Mucosa of rectum (tissue), 2 donors: ENCODE results near the gene KCNH2.

Experiments
- H3K27ac ChIP-seq, 2 donors: one replicate each; pipeline ENCODE4 v1.7.0; 2013; ENCODE audit warnings: inconsistent platforms in 2 of 2, low read depth in 2 of 2, low read length in 2 of 2
- H3K27me3 ChIP-seq, 2 donors: one replicate each; pipeline ENCODE4 v1.7.0; 2013; ENCODE audit warnings: low read length in 2 of 2; ENCODE audit not compliant: control insufficient read depth in 2 of 2, insufficient read depth in 2 of 2
- H3K36me3 ChIP-seq, 2 donors: one replicate each; pipeline ENCODE4 v1.7.0; 2013; ENCODE audit warnings: low read length in 2 of 2; ENCODE audit not compliant: control insufficient read depth in 2 of 2, insufficient read depth in 2 of 2
- H3K4me1 ChIP-seq, 2 donors: one replicate each; pipeline ENCODE4 v1.7.0; 2013; ENCODE audit warnings: low read length in 2 of 2, mild to moderate bottlenecking in 1 of 2; ENCODE audit not compliant: control insufficient read depth in 2 of 2, insufficient read depth in 2 of 2
- H3K4me3 ChIP-seq, 2 donors: one replicate each; pipeline ENCODE4 v1.7.0; 2013; ENCODE audit warnings: low read length in 2 of 2
- H3K9ac ChIP-seq, 2 donors: one replicate each; pipeline ENCODE4 v1.7.0; 2013; ENCODE audit warnings: low read length in 2 of 2, low read depth in 1 of 2, mild to moderate bottlenecking in 1 of 2
- H3K9me3 ChIP-seq, 2 donors: one replicate each; pipeline ENCODE4 v1.7.0; 2013; ENCODE audit warnings: low read length in 2 of 2; ENCODE audit not compliant: control insufficient read depth in 2 of 2
- donor health status: healthy.
- donor health status: Normal muscosa, but diverticular disease.

The KCNH2 gene

GRCh38 chr7:151006590-151007300 is 28.6 kb upstream of the KCNH2 start:
- Histone ChIP-seq H3K4me3 (no peak overlapping the region), H3K36me3 (no peaks in the 10 kb centered on the region), H3K27me3 (no peaks in the 10 kb centered on the region), H3K4me1 (peaks cover 5 to 9% of the 10 kb centered on the region in 2 donors), H3K27ac (no peak overlapping the region), H3K9ac (no peak overlapping the region), H3K9me3 (no peaks in the 10 kb centered on the region)

GRCh38 chr7:151005566-151005965 is 27.4 kb upstream of the KCNH2 start:
- no peak overlapping the region for H3K27ac ChIP-seq
- no peaks in the 10 kb centered on the region for H3K36me3 ChIP-seq
- no peaks in the 10 kb centered on the region for H3K9me3 ChIP-seq
- no peak overlapping the region for H3K9ac ChIP-seq
- H3K4me1 ChIP-seq, result peaks cover 3 to 6% of the 10 kb centered on the region in 2 donors
- no peaks in the 10 kb centered on the region for H3K27me3 ChIP-seq
- no peak overlapping the region for H3K4me3 ChIP-seq

GRCh38 chr7:151003572-151003971 is 25.5 kb upstream of the KCNH2 start:
- no peak overlapping the region for H3K4me3 ChIP-seq
- H3K27me3 ChIP-seq, result no peaks in the 10 kb centered on the region
- H3K9me3 ChIP-seq, result no peaks in the 10 kb centered on the region
- H3K27ac ChIP-seq, result no peak overlapping the region
- H3K9ac ChIP-seq, result no peak overlapping the region
- H3K4me1 ChIP-seq, result peaks cover 3 to 4% of the 10 kb centered on the region in 2 donors
- no peaks in the 10 kb centered on the region for H3K36me3 ChIP-seq

DNA sequence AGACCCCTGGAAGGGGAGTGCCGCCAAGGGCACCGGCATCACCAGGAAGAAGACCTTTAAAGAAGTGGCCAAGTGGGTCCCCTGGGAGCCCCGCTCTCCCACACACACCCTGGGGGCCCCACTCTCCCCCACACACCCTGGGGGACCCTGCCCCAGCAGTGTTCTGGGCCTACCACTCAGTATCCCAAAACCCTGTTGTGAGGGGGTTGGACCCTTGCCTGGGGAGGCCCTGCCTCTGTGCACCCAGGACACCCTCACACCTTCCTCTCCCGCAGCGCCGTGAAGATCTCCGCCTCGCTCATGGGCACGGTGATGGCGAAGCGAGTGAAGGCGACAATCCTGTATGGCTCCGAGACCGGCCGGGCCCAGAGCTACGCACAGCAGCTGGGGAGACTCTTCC is 23.4 kb upstream of the KCNH2 start:
- H3K9ac ChIP-seq, result no peak overlapping the region
- H3K4me1 ChIP-seq, result peaks cover 0 to 3% of the 10 kb centered on the region in 2 donors
- no peaks in the 10 kb centered on the region for H3K9me3 ChIP-seq
- H3K27ac ChIP-seq, result no peak overlapping the region
- H3K4me3 ChIP-seq, result no peak overlapping the region
- H3K36me3 ChIP-seq, result no peaks in the 10 kb centered on the region
- H3K27me3 ChIP-seq, result no peaks in the 10 kb centered on the region

DNA sequence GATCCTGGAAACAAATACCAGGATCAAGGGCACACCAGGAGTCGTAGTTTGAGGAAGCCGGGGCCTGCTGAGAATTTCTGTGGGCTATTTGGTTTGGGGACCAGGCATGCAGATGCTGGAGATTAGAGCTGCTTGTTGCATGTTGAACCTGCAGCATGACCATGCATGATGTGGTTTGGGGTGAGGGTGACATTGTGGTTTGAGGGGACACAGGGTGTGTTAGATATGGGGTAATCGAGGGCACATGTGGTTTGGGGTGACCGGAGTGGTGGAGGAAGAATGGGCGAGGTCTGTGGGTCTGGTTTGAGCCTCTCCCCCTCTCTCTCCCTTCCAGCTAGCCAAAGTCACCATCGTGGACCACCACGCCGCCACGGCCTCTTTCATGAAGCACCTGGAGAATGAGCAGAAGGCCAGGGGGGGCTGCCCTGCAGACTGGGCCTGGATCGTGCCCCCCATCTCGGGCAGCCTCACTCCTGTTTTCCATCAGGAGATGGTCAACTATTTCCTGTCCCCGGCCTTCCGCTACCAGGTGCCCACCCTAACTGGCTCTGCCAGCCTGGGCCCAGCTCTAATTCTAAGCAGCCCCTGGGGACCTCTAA is 22.9 kb upstream of the KCNH2 start:
- H3K27ac ChIP-seq, result no peak overlapping the region
- peaks cover 0 to 3% of the 10 kb centered on the region in 2 donors for H3K4me1 ChIP-seq
- H3K36me3 ChIP-seq, result no peaks in the 10 kb centered on the region

DNA sequence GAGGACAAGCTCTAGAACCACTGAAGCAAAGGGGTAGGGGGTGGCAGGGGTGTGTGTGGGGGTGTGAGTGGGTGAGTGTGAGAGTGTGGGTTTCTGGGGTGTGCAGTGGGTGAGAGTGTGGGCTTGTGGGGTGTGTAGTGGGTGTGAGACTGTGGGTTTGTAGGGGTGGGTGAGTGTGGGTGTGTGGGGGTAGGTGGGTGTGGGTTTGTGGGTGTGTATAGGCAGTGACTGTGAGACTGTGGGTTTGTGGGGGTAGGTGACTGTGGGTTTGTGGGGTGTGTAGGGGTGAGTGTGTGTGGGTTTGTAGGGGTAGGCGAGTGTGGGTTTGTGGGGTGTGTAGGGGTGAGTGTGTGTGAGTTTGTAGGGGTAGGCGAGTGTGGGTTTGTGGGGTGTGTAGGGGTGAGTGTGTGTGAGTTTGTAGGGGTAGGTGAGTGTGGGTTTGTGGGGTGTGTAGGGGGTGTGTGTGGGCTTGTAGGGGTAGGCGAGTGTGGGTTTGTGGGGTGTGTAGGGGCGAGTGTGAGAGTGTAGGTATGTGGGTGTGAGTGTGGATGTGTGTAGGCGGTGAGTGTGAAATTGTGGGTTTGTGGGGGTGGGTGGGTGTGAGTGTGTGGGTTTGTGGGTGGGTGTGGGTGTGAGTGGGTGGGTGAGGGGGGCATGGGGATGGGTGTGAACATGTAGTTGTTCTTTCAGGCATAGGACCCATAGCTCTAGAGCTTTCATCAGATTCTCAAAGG is 21.5 kb upstream of the KCNH2 start:
- H3K36me3 ChIP-seq, result no peaks in the 10 kb centered on the region
- H3K9ac ChIP-seq, result no peak overlapping the region
- no peaks in the 10 kb centered on the region for H3K9me3 ChIP-seq
- no peaks in the 10 kb centered on the region for H3K27me3 ChIP-seq
- H3K27ac ChIP-seq, result no peak overlapping the region
- peaks cover 0 to 3% of the 10 kb centered on the region in 2 donors for H3K4me1 ChIP-seq
- H3K4me3 ChIP-seq, result no peak overlapping the region

More for the DNA sequence above, 22.9 kb upstream of the KCNH2 start:
- no peaks in the 10 kb centered on the region for H3K9me3 ChIP-seq
- H3K4me3 ChIP-seq, result no peak overlapping the region
- no peaks in the 10 kb centered on the region for H3K27me3 ChIP-seq
- no peak overlapping the region for H3K9ac ChIP-seq

DNA sequence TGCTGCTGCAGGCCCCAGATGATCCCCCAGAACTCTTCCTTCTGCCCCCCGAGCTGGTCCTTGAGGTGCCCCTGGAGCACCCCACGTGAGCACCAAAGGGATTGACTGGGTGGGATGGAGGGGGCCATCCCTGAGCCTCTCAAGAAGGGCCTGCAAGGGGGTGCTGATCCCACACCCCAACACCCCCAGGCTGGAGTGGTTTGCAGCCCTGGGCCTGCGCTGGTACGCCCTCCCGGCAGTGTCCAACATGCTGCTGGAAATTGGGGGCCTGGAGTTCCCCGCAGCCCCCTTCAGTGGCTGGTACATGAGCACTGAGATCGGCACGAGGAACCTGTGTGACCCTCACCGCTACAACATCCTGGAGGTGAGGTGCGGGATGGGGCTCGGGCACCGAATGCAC is 20.9 kb upstream of the KCNH2 start:
- Histone ChIP-seq H3K36me3 (no peaks in the 10 kb centered on the region), H3K4me1 (peaks cover 0 to 3% of the 10 kb centered on the region in 2 donors)

GRCh38 chr7:150998341-150998740 is 20.2 kb upstream of the KCNH2 start:
- H3K4me3 ChIP-seq, result no peak overlapping the region
- no peaks in the 10 kb centered on the region for H3K9me3 ChIP-seq
- H3K36me3 ChIP-seq, result no peaks in the 10 kb centered on the region
- H3K4me1 ChIP-seq, result peaks cover 0 to under 1% of the 10 kb centered on the region in 2 donors
- no peak overlapping the region for H3K27ac ChIP-seq
- no peak overlapping the region for H3K9ac ChIP-seq
- H3K27me3 ChIP-seq, result no peaks in the 10 kb centered on the region

More for the DNA sequence above, 20.9 kb upstream of the KCNH2 start:
- Histone ChIP-seq H3K27me3 (no peaks in the 10 kb centered on the region), H3K4me3 (no peak overlapping the region), H3K9ac (no peak overlapping the region), H3K27ac (no peak overlapping the region), H3K9me3 (no peaks in the 10 kb centered on the region)

DNA sequence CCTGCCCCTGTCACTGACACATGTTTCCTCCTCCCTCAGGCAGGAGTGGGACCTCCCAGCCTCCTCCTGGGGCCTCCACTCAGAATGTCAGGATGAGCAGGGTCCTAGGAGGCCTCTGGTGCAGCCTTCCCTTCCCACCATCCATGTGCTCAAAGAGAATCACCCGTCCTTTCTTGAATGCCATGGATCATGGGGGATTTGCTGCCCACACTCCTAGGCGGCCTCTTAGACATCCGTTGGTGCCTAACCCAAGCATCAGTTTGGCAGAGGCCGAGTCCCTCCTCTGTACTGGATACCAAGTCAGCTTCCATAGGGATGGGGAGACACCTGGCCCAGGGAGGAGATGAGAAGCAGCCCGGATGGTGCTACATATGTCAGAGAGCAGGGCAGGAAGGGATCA is 19.7 kb upstream of the KCNH2 start:
- Histone ChIP-seq H3K27ac (no peak overlapping the region), H3K4me3 (no peak overlapping the region), H3K36me3 (no peaks in the 10 kb centered on the region), H3K9me3 (no peaks in the 10 kb centered on the region), H3K9ac (no peak overlapping the region), H3K4me1 (no peaks in the 10 kb centered on the region), H3K27me3 (no peaks in the 10 kb centered on the region)

DNA sequence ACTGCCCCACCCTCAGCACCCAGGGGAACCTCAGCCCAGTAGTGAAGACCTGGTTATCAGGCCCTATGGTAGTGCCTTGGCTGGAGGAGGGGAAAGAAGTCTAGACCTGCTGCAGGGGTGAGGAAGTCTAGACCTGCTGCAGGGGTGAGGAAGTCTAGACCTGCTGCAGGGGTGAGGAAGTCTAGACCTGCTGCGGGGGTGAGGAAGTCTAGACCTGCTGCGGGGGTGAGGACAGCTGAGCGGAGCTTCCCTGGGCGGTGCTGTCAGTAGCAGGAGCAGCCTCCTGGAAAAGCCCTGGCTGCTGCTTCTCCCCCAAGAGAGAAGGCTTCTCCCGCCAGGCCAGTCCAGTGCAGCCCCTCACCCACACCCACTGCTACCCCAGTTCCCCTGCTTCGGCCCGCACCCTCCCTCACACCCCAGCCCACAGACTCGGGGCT is 19.0 kb upstream of the KCNH2 start:
- Histone ChIP-seq H3K9me3 (no peaks in the 10 kb centered on the region), H3K9ac (no peak overlapping the region), H3K27me3 (no peaks in the 10 kb centered on the region), H3K36me3 (no peaks in the 10 kb centered on the region), H3K4me1 (no peaks in the 10 kb centered on the region), H3K27ac (no peak overlapping the region), H3K4me3 (no peak overlapping the region)
